Activated CD8-positive, alpha-beta memory T cell treated with anti-CD3 and anti-CD28 coated beads, Interleukin-2, amount 10 ng/mL, durations not matched to agents 7 days and 5 days (primary cell): ENCODE data around the gene MIX23. TPM values are rescaled to one million over a fixed set of nuclear protein-coding genes. Genes with fewer than 3 reads are reported as not detected.
A peak's percentile ranks its signal among the peaks of the same experiment; 100 is the strongest.
"Not testable (repeated sequence)": the region's sequence is repeated elsewhere in the genome, so short reads cannot be mapped to it uniquely, and the experiment has no call there.

ENCODE experiments used
- ATAC-seq: fragments of 150-1000 bp; cut with Tn5 transposase; one replicate; pipeline ENCODE4 v1.10.0; 2021; ENCODE audit warnings: moderate library complexity
- CTCF ChIA-PET: fragments of 350-600 bp; sonication (Branson Sonifier 250); formaldehyde crosslinking; loops from one replicate; lab custom pipeline; 2021; ENCODE audit warnings: antibody characterized with exemption; lab: Charles Lee
- DNase-seq: peaks from one replicate; pipeline ENCODE4 v3.0.0-alpha.2; 2020
- H3K27ac Mint-ChIP-seq: one replicate; pipeline ENCODE4 v1.8.0; 2021; ENCODE audit warnings: mild to moderate bottlenecking, mixed read lengths
- H3K27me3 Mint-ChIP-seq: one replicate; pipeline ENCODE4 v1.8.0; 2021; ENCODE audit warnings: mixed read lengths
- H3K36me3 Mint-ChIP-seq: one replicate; pipeline ENCODE4 v1.8.0; 2021; ENCODE audit warnings: mild to moderate bottlenecking, mixed read lengths
- H3K4me1 Mint-ChIP-seq: one replicate; pipeline ENCODE4 v1.8.0; 2021; ENCODE audit warnings: mixed read lengths
- H3K4me3 Mint-ChIP-seq: one replicate; pipeline ENCODE4 v1.8.0; 2021; ENCODE audit warnings: mild to moderate bottlenecking, moderate library complexity, mixed read lengths
- H3K9me3 Mint-ChIP-seq: one replicate; pipeline ENCODE4 v1.8.0; 2022; ENCODE audit warnings: low read depth, mixed read lengths
- total RNA-seq, 2 experiments: library from RNA; stranded (reverse); gene quantifications; one replicate each; pipeline ENCODE4 v1.2.3, GENCODE V29; 2021

The MIX23 gene
- total RNA-seq, 2 experiments from 2014 or later, result 39.3 to 48.9 TPM

GRCh38 chr3:122389197-122389596, 6.2 kb upstream of the MIX23 start:
- DNase-seq, result no peak
- H3K4me1 Mint-ChIP-seq, result peaks cover 44% of the 10 kb centered on the region

GRCh38 chr3:122387709-122388108, 4.7 kb upstream of the MIX23 start:
- Mint-ChIP-seq H3K36me3 (peaks cover 16% of the 10 kb centered on the region), H3K27ac (no peak overlapping the region), H3K9me3 (no peaks in the 10 kb centered on the region), H3K27me3 (no peaks in the 10 kb centered on the region), H3K4me3 (no peak overlapping the region), H3K4me1 (peaks cover 34% of the 10 kb centered on the region)
- CTCF ChIA-PET, result no interaction called here
- no peak for ATAC-seq
- DNase-seq, result no peak

More at GRCh38 chr3:122389197-122389596, 6.2 kb upstream of the MIX23 start:
- Mint-ChIP-seq H3K9me3 (no peaks in the 10 kb centered on the region), H3K4me3 (no peak overlapping the region), H3K36me3 (peaks cover 23% of the 10 kb centered on the region), H3K27me3 (no peaks in the 10 kb centered on the region), H3K27ac (no peak overlapping the region)
- CTCF ChIA-PET, result no interaction called here
- ATAC-seq, result no peak

GRCh38 chr3:122383771-122384697, 1.0 kb upstream of the MIX23 start, which contains the start of gene FAM162A:
Gene FAM162A (plus strand): TSS chr3:122384182. CDS start chr3:122384266, 84 bp downstream.
- peak within 1 kb of the TSS; percentile 91 for H3K4me3 Mint-ChIP-seq
- H3K27ac Mint-ChIP-seq, result peak within 1 kb of the TSS; percentile 92
- ATAC-seq, result peak; percentile 97
- H3K9me3 Mint-ChIP-seq, result no peaks in the 10 kb centered on the region
- peaks cover 58% of the 10 kb centered on the region for H3K4me1 Mint-ChIP-seq
- no peaks in the 10 kb centered on the region for H3K27me3 Mint-ChIP-seq
- peak; percentile 95 for DNase-seq
- peaks cover 16% of the 10 kb centered on the region for H3K36me3 Mint-ChIP-seq
- CTCF ChIA-PET, result interaction anchor here (0.6 to 4.5 kb wide), 33 partner anchors 9 to 838 kb away, joined by 3 to 32 read pairs (median 4); partner anchors contain the start of genes KPNA1, PARP14, POLQ and WDR5B

- H3K27me3 Mint-ChIP-seq, result no peaks in the 10 kb centered on the region
- peaks cover 40% of the 10 kb centered on the region for H3K4me1 Mint-ChIP-seq
- H3K36me3 Mint-ChIP-seq, result peaks cover 22% of the 10 kb centered on the region
- CTCF ChIA-PET, result no interaction called here
- H3K9me3 Mint-ChIP-seq, result no peaks in the 10 kb centered on the region
- H3K4me3 Mint-ChIP-seq, result no peak overlapping the region
- ATAC-seq (no peak), DNase-seq (no peak)
- peak overlapping the region; percentile 21 for H3K27ac Mint-ChIP-seq
Observed at GRCh38 chr3:122377975-122378374, 5.1 kb downstream of the MIX23 start.

- DNase-seq, result no peak
- CTCF ChIA-PET, result interaction anchor here (2.0 kb wide), 1 partner anchor 10 kb away, joined by 6 read pairs; the partner anchor contains the start of gene FAM162A
- Mint-ChIP-seq H3K27me3 (no peaks in the 10 kb centered on the region), H3K4me1 (peaks cover 16% of the 10 kb centered on the region), H3K9me3 (no peaks in the 10 kb centered on the region), H3K36me3 (peaks cover 30% of the 10 kb centered on the region), H3K4me3 (no peak overlapping the region), H3K27ac (no peak overlapping the region)
- no peak for ATAC-seq
Observed at GRCh38 chr3:122374034-122374433, 9.0 kb downstream of the MIX23 start.

- ATAC-seq, result no peak
- Mint-ChIP-seq H3K4me3 (no peak overlapping the region), H3K9me3 (no peaks in the 10 kb centered on the region), H3K36me3 (peaks cover 34% of the 10 kb centered on the region), H3K4me1 (peaks cover 25% of the 10 kb centered on the region), H3K27me3 (no peaks in the 10 kb centered on the region), H3K27ac (no peak overlapping the region)
- CTCF ChIA-PET, result no interaction called here
- no peak for DNase-seq
Observed at GRCh38 chr3:122366379-122366749, 16.7 kb downstream of the MIX23 start.

- H3K4me3 Mint-ChIP-seq, H3K27me3 Mint-ChIP-seq, H3K9me3 Mint-ChIP-seq, DNase-seq: not testable (repeated sequence)
- H3K27ac Mint-ChIP-seq, result peak overlapping the region; percentile 84
- CTCF ChIA-PET, result interaction anchor here (1.2 kb wide), 1 partner anchor 18 kb away, joined by 4 read pairs; the partner anchor contains the start of gene FAM162A
- H3K4me1 Mint-ChIP-seq, result peaks cover 25% of the 10 kb centered on the region
- peaks cover 32% of the 10 kb centered on the region for H3K36me3 Mint-ChIP-seq
- peak; percentile 83 for ATAC-seq
Observed at GRCh38 chr3:122365582-122366378, 17.3 kb downstream of the MIX23 start.

GRCh38 chr3:122365073-122365472, 18.0 kb downstream of the MIX23 start:
- no peak for DNase-seq
- CTCF ChIA-PET, result interaction anchor here (1.2 kb wide), 1 partner anchor 19 kb away, joined by 4 read pairs; the partner anchor contains the start of gene FAM162A
- peaks cover 34% of the 10 kb centered on the region for H3K36me3 Mint-ChIP-seq

GRCh38 chr3:122364490-122364889, 18.5 kb downstream of the MIX23 start:
- DNase-seq (no peak), ATAC-seq (no peak)
- H3K4me3 Mint-ChIP-seq, result no peak overlapping the region
- no peaks in the 10 kb centered on the region for H3K27me3 Mint-ChIP-seq
- peaks cover 25% of the 10 kb centered on the region for H3K4me1 Mint-ChIP-seq
- H3K27ac Mint-ChIP-seq, result peak overlapping the region; percentile 84
- H3K9me3 Mint-ChIP-seq, result no peaks in the 10 kb centered on the region
- peaks cover 35% of the 10 kb centered on the region for H3K36me3 Mint-ChIP-seq
- CTCF ChIA-PET, result interaction anchor here (1.2 kb wide), 1 partner anchor 20 kb away, joined by 4 read pairs; the partner anchor contains the start of gene FAM162A

More at GRCh38 chr3:122365073-122365472, 18.0 kb downstream of the MIX23 start:
- Mint-ChIP-seq H3K4me3 (no peak overlapping the region), H3K27ac (peak overlapping the region; percentile 84), H3K9me3 (no peaks in the 10 kb centered on the region), H3K27me3 (no peaks in the 10 kb centered on the region), H3K4me1 (peaks cover 25% of the 10 kb centered on the region)
- peak; percentile 33 for ATAC-seq

GRCh38 chr3:122362026-122362425, 21.0 kb downstream of the MIX23 start:
- Mint-ChIP-seq H3K4me3 (no peak overlapping the region), H3K27ac (no peak overlapping the region), H3K27me3 (no peaks in the 10 kb centered on the region), H3K36me3 (peaks cover 34% of the 10 kb centered on the region), H3K4me1 (peaks cover 27% of the 10 kb centered on the region), H3K9me3 (no peaks in the 10 kb centered on the region)
- no peak for ATAC-seq
- no peak for DNase-seq
- CTCF ChIA-PET, result interaction anchor here (0.6 kb wide), 1 partner anchor 479 kb away, joined by 3 read pairs; no protein-coding TSS in a partner anchor

GRCh38 chr3:122358703-122359032, 24.4 kb downstream of the MIX23 start:
- H3K36me3 Mint-ChIP-seq, result peaks cover 21% of the 10 kb centered on the region
- no peaks in the 10 kb centered on the region for H3K27me3 Mint-ChIP-seq
- peak overlapping the region; percentile 12 for H3K27ac Mint-ChIP-seq
- CTCF ChIA-PET, result no interaction called here
- peak; percentile 33 for ATAC-seq
- H3K4me3 Mint-ChIP-seq, result no peak overlapping the region
- DNase-seq, result no peak
- H3K4me1 Mint-ChIP-seq, result peaks cover 7% of the 10 kb centered on the region
- no peaks in the 10 kb centered on the region for H3K9me3 Mint-ChIP-seq

GRCh38 chr3:122357828-122358702, 25.0 kb downstream of the MIX23 start:
- H3K36me3 Mint-ChIP-seq, result peaks cover 16% of the 10 kb centered on the region
- no peak overlapping the region for H3K4me3 Mint-ChIP-seq
- CTCF ChIA-PET, result interaction anchor here (1.0 kb wide), 1 partner anchor 71 kb away, joined by 3 read pairs; no protein-coding TSS in a partner anchor
- H3K27me3 Mint-ChIP-seq, result no peaks in the 10 kb centered on the region
- DNase-seq, result no peak
- H3K27ac Mint-ChIP-seq, result no peak overlapping the region
- peaks cover 7% of the 10 kb centered on the region for H3K4me1 Mint-ChIP-seq
- ATAC-seq, result no peak
- H3K9me3 Mint-ChIP-seq, result no peaks in the 10 kb centered on the region
